Subcutaneous adipose tissue (tissue), 4 donors: Measurements from ENCODE around the gene MAP2K3. TPM values are rescaled to one million over a fixed set of nuclear protein-coding genes. Genes with fewer than 3 reads are reported as not detected.

Experiments used
- total RNA-seq, 4 donors: library from RNA; depleted of rRNA; stranded (reverse); fragments of >200 nt; gene quantifications; one replicate each; pipeline ENCODE4 v1.1.0, GENCODE V29; 2016
- TF ChIP-seq, protein P1 (sequence below): fragments of 450-650 bp; IDR thresholded peaks from one replicate; pipeline ENCODE4 v1.5.1; 2016; ENCODE audit warnings: low read depth, mild to moderate bottlenecking, control low read depth, antibody characterized with exemption, moderate library complexity

MAP2K3 gene
- total RNA-seq, 4 donors from 2014 or later: 17.0 to 36.2 (median 23.3) TPM

GRCh38 chr17:21313320-21313719 lies 28.8 kb downstream of the MAP2K3 start:
- TF ChIP-seq, protein P1, sequence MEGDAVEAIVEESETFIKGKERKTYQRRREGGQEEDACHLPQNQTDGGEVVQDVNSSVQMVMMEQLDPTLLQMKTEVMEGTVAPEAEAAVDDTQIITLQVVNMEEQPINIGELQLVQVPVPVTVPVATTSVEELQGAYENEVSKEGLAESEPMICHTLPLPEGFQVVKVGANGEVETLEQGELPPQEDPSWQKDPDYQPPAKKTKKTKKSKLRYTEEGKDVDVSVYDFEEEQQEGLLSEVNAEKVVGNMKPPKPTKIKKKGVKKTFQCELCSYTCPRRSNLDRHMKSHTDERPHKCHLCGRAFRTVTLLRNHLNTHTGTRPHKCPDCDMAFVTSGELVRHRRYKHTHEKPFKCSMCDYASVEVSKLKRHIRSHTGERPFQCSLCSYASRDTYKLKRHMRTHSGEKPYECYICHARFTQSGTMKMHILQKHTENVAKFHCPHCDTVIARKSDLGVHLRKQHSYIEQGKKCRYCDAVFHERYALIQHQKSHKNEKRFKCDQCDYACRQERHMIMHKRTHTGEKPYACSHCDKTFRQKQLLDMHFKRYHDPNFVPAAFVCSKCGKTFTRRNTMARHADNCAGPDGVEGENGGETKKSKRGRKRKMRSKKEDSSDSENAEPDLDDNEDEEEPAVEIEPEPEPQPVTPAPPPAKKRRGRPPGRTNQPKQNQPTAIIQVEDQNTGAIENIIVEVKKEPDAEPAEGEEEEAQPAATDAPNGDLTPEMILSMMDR: no peak

- TF ChIP-seq, protein P1: no peak
Measured at GRCh38 chr17:21318439-21318838, 33.9 kb downstream of the MAP2K3 start.

- TF ChIP-seq, protein P1: no peak
Measured at GRCh38 chr17:21330436-21331160, 46.1 kb downstream of the MAP2K3 start.

- TF ChIP-seq, protein P1: no peak
Measured at GRCh38 chr17:21339011-21339410, 54.5 kb downstream of the MAP2K3 start.

DNA sequence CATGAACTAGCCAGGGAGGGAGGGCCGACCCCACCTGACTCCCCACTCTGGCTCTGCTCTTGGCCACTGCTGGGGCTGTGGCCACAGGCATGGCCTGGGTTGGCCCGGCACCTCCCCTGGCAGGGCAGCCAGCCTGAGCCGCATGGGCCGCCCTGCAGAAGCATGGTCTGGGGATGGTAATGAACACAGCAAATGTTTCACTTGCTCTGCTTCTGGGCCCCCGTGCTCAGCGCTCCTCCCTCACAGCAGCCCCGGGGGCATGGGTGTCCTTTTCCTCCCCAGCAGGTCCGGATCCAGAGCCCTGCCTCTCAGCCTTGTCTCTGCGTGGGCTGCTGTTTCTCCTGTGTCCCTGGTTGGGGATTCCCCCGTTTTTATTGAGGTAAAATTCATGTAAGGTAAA lies 60.7 kb downstream of the MAP2K3 start:
- TF ChIP-seq, protein P1: no peak

DNA sequence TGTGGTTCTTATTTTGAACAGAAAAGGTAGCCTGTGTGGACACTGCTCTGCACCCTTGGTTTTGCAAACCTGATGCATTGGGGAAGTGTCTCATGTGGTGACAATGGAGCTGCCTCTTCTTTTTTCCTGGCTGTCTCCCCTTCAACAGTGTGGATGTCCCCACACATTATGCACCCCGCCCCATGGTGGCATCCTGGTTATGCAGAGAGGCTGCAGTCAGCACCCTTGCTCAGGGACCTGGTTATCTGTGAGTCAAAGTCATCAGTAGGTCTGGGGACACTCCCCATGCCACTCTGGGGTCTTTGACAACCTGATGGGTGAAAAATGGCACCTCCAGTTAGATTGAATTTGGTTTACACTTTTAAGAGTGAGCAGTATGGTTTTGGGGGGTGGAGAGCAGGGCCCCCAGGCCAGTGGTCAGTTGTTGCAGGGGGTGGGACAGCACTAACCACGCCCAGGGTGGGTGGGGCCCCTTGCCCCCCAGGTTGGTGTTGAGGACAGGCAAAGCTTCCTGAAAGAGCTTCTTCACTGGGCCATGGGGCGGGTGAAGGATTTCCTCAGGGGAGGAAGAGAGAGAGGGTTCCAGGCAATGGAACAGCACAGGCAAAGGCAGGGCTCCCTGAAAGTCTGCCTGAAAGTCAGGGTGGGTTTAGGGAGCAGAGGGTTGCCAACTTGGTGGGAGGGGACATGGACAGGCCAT lies 67.0 kb downstream of the MAP2K3 start:
- TF ChIP-seq, protein P1: no peak

GRCh38 chr17:21352221-21352980 lies 67.9 kb downstream of the MAP2K3 start:
- TF ChIP-seq, protein P1: no peak
